ENCODE data around the gene SAXO2. TPM values are rescaled to one million over a fixed set of nuclear protein-coding genes. Genes with fewer than 3 reads are reported as not detected.
"Not testable (repeated sequence)": the region's sequence is repeated elsewhere in the genome, so short reads cannot be mapped to it uniquely, and the experiment has no call there.

SAXO2 gene
- total and polyA plus RNA-seq, 2 of the 4 experiments (the other 2 are of a cell fraction): 0.14 TPM; not detected in 1

GRCh38 chr15:82326896-82327295, 64.3 kb downstream of the SAXO2 start:
- BruUV-seq (replicated peaks); in situ Hi-C loops (cut with MboI; ENCODE audit: low sequenced_read_pairs): not testable (repeated sequence)

GRCh38 chr15:82327372-82327771, 64.8 kb downstream of the SAXO2 start:
- H3K23ac ChIP-seq (ENCODE audit: low read depth, low read length); dilution Hi-C loops (cut with HindIII; ENCODE audit: low sequenced_read_pairs, unreplicated experiment): not testable (repeated sequence)

More at GRCh38 chr15:82326896-82327295, 64.3 kb downstream of the SAXO2 start:
- intact Hi-C loops (cut with micrococcal nuclease); H4K91ac ChIP-seq (ENCODE audit: insufficient read depth, low read depth, low read length); POLR2A ChIA-PET (ENCODE audit: unreplicated experiment); H2BK20ac ChIP-seq (ENCODE audit: low read depth, low read length); H3K4me2 ChIP-seq (ENCODE audit: low read depth, low read length); H2BK5ac ChIP-seq (ENCODE audit: low read depth, low read length, poor library complexity, severe bottlenecking); H3K9me1 ChIP-seq (ENCODE audit: insufficient read depth, low read length); H3K36me3 ChIP-seq (ENCODE audit: control insufficient read depth, insufficient read depth, low read length); H3K56ac ChIP-seq (ENCODE audit: extremely low read depth, insufficient read depth, low read length); H3K79me1 ChIP-seq (ENCODE audit: low read depth in 1 of 2, low read length in 2 of 2); H3K14ac ChIP-seq (replicated peaks; ENCODE audit: low read depth, low read length); H3K9ac ChIP-seq (ENCODE audit: low read depth, low read length); H3K4me1 ChIP-seq (ENCODE audit: control insufficient read depth, insufficient read depth, low read length); ATAC-seq (ENCODE audit: low read depth); DNase-seq; H4K5ac ChIP-seq (ENCODE audit: low read depth, low read length); H3K27ac ChIP-seq (ENCODE audit: insufficient read depth, low read length); H3K23ac ChIP-seq (ENCODE audit: low read depth, low read length); H2AK5ac ChIP-seq (ENCODE audit: low read depth, low read length); H3K18ac ChIP-seq (ENCODE audit: low read depth, low read length); H2AFZ ChIP-seq (replicated peaks; ENCODE audit: low read length, poor library complexity); H2AK9ac ChIP-seq (replicated peaks; ENCODE audit: low read depth, low read length, poor library complexity); CTCF ChIA-PET; H4K20me1 ChIP-seq (ENCODE audit: insufficient read depth, low read length); H3K4ac ChIP-seq (ENCODE audit: low read depth, low read length); H2BK120ac ChIP-seq (ENCODE audit: low read depth, low read length); H2BK15ac ChIP-seq (ENCODE audit: low read depth, low read length); H4K8ac ChIP-seq (ENCODE audit: low read depth in 2 of 2, low read length in 2 of 2); H3K27me3 ChIP-seq (ENCODE audit: control insufficient read depth, insufficient read depth, low read length); H3K4me3 ChIP-seq (ENCODE audit: insufficient read depth, low read depth, low read length); dilution Hi-C loops (cut with HindIII; ENCODE audit: low sequenced_read_pairs, unreplicated experiment); H3K9me3 ChIP-seq (ENCODE audit: control insufficient read depth, insufficient read depth, low read length): not testable (repeated sequence)
- 100% methylated on average over 5 of the region's 23 CpGs; no CpG with 5 or more reads in 1 of the 2 experiments for WGBS, 2 experiments (ENCODE audit: extremely low coverage in 2 of 2, insufficient read length in 1 of 2)

More at GRCh38 chr15:82327372-82327771, 64.8 kb downstream of the SAXO2 start:
- H3K14ac ChIP-seq (replicated peaks; ENCODE audit: low read depth, low read length); H4K5ac ChIP-seq (ENCODE audit: low read depth, low read length); H4K8ac ChIP-seq (ENCODE audit: low read depth in 2 of 2, low read length in 2 of 2); H3K36me3 ChIP-seq (ENCODE audit: control insufficient read depth, insufficient read depth, low read length); intact Hi-C loops (cut with micrococcal nuclease); BruUV-seq (replicated peaks); H2AFZ ChIP-seq (replicated peaks; ENCODE audit: low read length, poor library complexity); ATAC-seq (ENCODE audit: low read depth); H2BK20ac ChIP-seq (ENCODE audit: low read depth, low read length); H3K4ac ChIP-seq (ENCODE audit: low read depth, low read length); H3K9me1 ChIP-seq (ENCODE audit: insufficient read depth, low read length); POLR2A ChIA-PET (ENCODE audit: unreplicated experiment); H3K4me3 ChIP-seq (ENCODE audit: insufficient read depth, low read depth, low read length); DNase-seq; H2AK5ac ChIP-seq (ENCODE audit: low read depth, low read length); H3K56ac ChIP-seq (ENCODE audit: extremely low read depth, insufficient read depth, low read length); H2BK120ac ChIP-seq (ENCODE audit: low read depth, low read length); CTCF ChIA-PET; H2BK15ac ChIP-seq (ENCODE audit: low read depth, low read length); H4K20me1 ChIP-seq (ENCODE audit: insufficient read depth, low read length); H3K4me2 ChIP-seq (ENCODE audit: low read depth, low read length); H2BK5ac ChIP-seq (ENCODE audit: low read depth, low read length, poor library complexity, severe bottlenecking); H3K27me3 ChIP-seq (ENCODE audit: control insufficient read depth, insufficient read depth, low read length); H3K27ac ChIP-seq (ENCODE audit: insufficient read depth, low read length); H2AK9ac ChIP-seq (replicated peaks; ENCODE audit: low read depth, low read length, poor library complexity); H4K91ac ChIP-seq (ENCODE audit: insufficient read depth, low read depth, low read length); in situ Hi-C loops (cut with MboI; ENCODE audit: low sequenced_read_pairs); H3K18ac ChIP-seq (ENCODE audit: low read depth, low read length); H3K4me1 ChIP-seq (ENCODE audit: control insufficient read depth, insufficient read depth, low read length); H3K9me3 ChIP-seq (ENCODE audit: control insufficient read depth, insufficient read depth, low read length); H3K9ac ChIP-seq (ENCODE audit: low read depth, low read length); H3K79me1 ChIP-seq (ENCODE audit: low read depth in 1 of 2, low read length in 2 of 2): not testable (repeated sequence)
- no CpG with 5 or more reads among the region's 10 CpGs for WGBS, 2 experiments (ENCODE audit: extremely low coverage in 2 of 2, insufficient read length in 1 of 2)

Data from IMR-90 (cell line).